Stimulated activated CD8-positive, alpha-beta memory T cell treated with anti-CD3 and anti-CD28 coated beads, Interleukin-15, amount 100 ng/mL, for 1 hour (primary cell): ENCODE measurements around the gene WDCP.

Experiments
- DNase-seq: peaks from one replicate; pipeline ENCODE4 v3.0.0-alpha.2; 2020; ENCODE audit warnings: low read depth

The WDCP gene

DNA sequence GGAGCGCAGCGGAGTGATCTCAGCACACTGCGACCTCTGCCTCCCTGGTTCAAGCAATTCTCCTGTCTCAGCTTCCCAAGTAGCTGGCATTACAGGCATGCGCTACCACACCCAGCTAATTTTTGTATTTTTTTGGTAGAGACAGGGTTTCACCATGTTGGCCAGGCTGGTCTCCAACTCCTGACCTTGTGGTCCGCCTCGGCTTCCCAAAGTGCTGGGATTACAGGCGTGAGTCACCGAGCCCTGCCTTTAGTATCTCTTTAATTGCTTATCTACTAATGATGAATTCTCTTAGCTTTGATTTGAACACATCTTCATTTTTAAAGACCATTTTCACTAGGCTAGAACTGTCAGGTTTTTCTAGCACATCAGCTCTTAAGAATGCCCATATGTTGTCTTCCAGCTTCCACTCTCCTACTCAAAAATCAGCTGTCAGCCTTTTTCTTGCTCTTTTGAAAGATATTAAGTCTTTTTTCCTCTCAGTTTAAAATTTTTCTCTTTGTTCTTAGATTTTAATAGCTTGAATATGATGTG is 53.4 kb downstream of the WDCP start:
- no peak for DNase-seq

DNA sequence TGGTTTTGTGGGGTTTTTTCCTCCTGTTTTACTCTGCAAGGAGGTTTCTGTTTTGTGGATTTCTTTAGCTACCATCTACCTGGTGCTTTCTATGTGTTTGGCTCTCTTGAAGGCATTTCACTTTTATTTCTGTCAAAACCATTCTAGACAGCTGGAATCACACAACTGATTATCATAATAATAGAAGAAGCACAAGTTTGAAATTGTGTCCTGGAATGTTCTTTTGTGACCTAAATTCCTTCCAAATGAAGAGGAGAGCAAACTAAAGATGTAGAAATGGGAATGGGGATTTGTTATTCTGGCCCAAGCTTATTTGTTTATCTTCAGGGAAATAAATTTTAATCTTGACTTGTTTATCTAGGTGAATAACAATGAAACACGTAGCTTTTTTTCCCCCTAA is 54.3 kb downstream of the WDCP start:
- no peak for DNase-seq

DNA sequence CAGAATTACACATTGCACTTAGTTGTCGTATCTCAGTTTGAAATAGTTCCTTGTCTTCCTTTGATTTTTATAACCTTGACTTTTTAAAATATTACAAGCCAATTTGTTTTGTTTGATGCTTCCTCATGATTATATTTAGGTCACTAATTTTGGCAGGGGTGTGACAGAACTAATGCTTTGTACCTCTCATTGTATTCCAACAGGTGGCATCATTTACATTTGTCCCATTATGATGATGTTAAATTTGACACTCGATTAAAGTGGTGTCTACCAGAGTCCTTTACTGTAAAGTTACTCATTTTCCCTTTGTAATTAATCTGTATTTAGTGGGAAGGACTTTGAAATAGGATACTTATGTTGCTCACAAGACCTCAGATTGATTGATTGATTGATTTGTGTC is 58.8 kb downstream of the WDCP start:
- no peak for DNase-seq
